ENCODE results near the gene C1QTNF12. TPM values are rescaled to one million over a fixed set of nuclear protein-coding genes. Genes with fewer than 3 reads are reported as not detected.

The C1QTNF12 gene
- total and polyA plus RNA-seq, 4 donors, result 1.2 to 3.0 (median 2.0) TPM

DNA sequence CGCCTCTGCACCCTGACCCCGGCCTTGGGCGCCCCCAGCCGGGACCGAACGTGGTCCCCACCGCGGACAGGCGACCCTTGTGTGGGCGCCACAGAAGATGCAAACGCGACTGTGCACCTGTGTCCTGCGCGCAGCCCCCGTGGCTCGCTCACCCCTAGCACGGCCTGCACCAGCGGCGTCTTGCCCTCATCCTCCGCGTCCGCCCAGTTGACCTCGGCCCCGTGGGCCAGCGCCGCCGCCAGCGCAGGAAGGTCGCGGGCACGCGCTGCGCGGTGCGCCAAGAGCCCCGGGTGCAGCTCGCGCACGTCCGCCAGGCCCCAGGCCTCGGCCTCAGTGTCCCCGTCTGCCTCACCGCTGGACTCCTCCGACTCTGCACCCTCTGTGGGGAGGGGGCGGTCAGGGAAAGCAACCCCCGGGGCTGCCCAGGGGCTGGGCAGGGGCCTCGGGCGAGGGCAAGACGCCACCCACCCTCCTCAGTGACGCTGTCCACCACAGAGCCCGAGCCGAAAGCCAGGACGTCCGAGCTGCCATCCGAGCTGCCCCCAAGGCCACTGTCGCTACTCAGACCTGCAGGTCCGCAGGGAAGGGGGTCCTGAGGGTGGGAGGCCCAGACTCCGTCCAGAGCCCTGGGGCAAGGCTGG lies 47.8 kb upstream of the C1QTNF12 start:
- no peak overlapping the region for H3K27ac ChIP-seq (ENCODE audit: low read depth in 1 of 2, low read length in 1 of 2)
- WGBS, 2 donors, result 89 to 95% methylated on average over 57 to 58 of the region's 58 CpGs
- H3K4me1 ChIP-seq (ENCODE audit: control insufficient read depth in 5 of 5, insufficient read depth in 5 of 5, low read length in 5 of 5), result peaks cover 0 to 5% (median 0%) of the 10 kb centered on the region in 5 donors
- no peak overlapping the region for H3K4me3 ChIP-seq
- H3K9me3 ChIP-seq (ENCODE audit: control insufficient read depth in 4 of 4, insufficient read depth in 3 of 4, low read length in 3 of 4), result no peaks in the 10 kb centered on the region
- no peak for TF ChIP-seq CTCF (IDR thresholded peaks at IDR 0.05; ENCODE audit: control extremely low read depth, extremely low read depth)
- H3K9ac ChIP-seq (ENCODE audit: insufficient read depth in 1 of 2, low read length in 2 of 2), result no peak overlapping the region
- H3K27me3 ChIP-seq (ENCODE audit: control insufficient read depth in 3 of 3, insufficient read depth in 3 of 3, low read length in 2 of 3), result no peaks in the 10 kb centered on the region
- DNase-seq, result no peak
- no peak for ATAC-seq (ENCODE audit: insufficient read depth, low FRiP score)
- H3K36me3 ChIP-seq (ENCODE audit: control insufficient read depth in 4 of 4, insufficient read depth in 4 of 4, low read length in 4 of 4), result peaks cover 0 to 23% (median 4%) of the 10 kb centered on the region in 4 donors

DNA sequence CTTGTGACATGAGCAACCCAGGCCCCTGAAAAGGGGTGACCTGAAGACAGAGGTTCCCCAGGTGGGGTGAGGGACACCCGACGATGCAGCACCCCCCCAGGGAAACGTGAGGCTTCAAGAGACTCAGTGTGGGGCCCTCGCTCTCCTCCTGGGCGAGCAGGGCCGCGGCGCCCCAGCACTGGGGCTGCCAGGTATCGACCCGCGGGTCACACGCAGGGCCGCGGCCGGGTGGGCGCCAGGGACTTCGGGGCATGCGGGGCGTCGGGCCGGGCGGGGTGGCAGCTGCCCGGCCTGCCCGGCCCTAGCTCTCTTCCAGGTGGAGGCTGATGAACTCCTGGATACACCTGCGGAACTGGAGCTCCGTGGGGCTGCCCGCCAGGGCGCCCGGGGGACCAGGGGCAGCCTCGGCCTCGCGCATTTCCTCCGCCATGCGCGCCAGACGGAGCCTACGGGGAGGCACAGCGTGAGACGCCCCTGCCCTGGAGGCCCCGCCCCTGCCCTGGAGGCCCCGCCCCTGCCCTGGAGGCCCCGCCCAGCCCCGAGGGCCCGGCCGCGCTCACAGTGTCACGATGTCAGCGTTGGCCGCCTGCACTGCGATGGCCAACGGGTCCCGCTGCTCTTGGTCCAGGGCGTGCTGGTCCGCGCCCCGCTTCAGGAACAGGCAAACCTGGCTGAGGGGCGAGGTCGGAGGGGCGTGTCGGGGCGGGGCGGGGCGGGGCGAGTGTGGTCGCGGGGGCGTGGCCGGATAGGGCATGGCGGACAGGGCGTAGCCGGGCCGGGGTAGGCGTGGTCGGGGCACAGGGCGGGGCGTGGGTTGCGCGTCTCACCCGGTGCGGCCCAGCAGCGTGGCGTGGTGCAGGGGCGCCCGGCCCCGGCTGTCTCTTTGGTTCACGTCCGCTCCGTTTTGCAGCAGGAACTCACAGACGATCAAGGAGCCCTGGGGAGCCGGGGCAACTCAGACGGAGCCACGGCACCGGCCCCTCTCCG lies 47.0 kb upstream of the C1QTNF12 start:
- ATAC-seq (ENCODE audit: insufficient read depth, low FRiP score) (no peak), DNase-seq (peak in 1 of 3 donors; percentile 45)
- peaks cover 0 to 23% (median 4%) of the 10 kb centered on the region in 4 donors for H3K36me3 ChIP-seq (ENCODE audit: control insufficient read depth in 4 of 4, insufficient read depth in 4 of 4, low read length in 4 of 4)
- H3K9me3 ChIP-seq (ENCODE audit: control insufficient read depth in 4 of 4, insufficient read depth in 3 of 4, low read length in 3 of 4), result no peaks in the 10 kb centered on the region
- no peak for TF ChIP-seq CTCF (IDR thresholded peaks at IDR 0.05; ENCODE audit: control extremely low read depth, extremely low read depth)
- H3K4me1 ChIP-seq (ENCODE audit: control insufficient read depth in 5 of 5, insufficient read depth in 5 of 5, low read length in 5 of 5), result peaks cover 0 to 2% (median 0%) of the 10 kb centered on the region in 5 donors
- H3K9ac ChIP-seq (ENCODE audit: insufficient read depth in 1 of 2, low read length in 2 of 2), result no peak overlapping the region
- WGBS, 2 donors, result 84 to 91% methylated on average over 85 to 94 of the region's 94 CpGs
- no peak overlapping the region for H3K27ac ChIP-seq (ENCODE audit: low read depth in 1 of 2, low read length in 1 of 2)
- H3K4me3 ChIP-seq, result no peak overlapping the region
- H3K27me3 ChIP-seq (ENCODE audit: control insufficient read depth in 3 of 3, insufficient read depth in 3 of 3, low read length in 2 of 3), result no peaks in the 10 kb centered on the region

- Histone ChIP-seq H3K36me3 (ENCODE audit: control insufficient read depth in 4 of 4, insufficient read depth in 4 of 4, low read length in 4 of 4) (peaks cover 0 to 22% (median 4%) of the 10 kb centered on the region in 4 donors), H3K4me1 (ENCODE audit: control insufficient read depth in 5 of 5, insufficient read depth in 5 of 5, low read length in 5 of 5) (peaks cover 0 to 2% (median 0%) of the 10 kb centered on the region in 5 donors), H3K9me3 (ENCODE audit: control insufficient read depth in 4 of 4, insufficient read depth in 3 of 4, low read length in 3 of 4) (no peaks in the 10 kb centered on the region), H3K9ac (ENCODE audit: insufficient read depth in 1 of 2, low read length in 2 of 2) (no peak overlapping the region), H3K4me3 (no peak overlapping the region), H3K27me3 (ENCODE audit: control insufficient read depth in 3 of 3, insufficient read depth in 3 of 3, low read length in 2 of 3) (no peaks in the 10 kb centered on the region), H3K27ac (ENCODE audit: low read depth in 1 of 2, low read length in 1 of 2) (no peak overlapping the region)
- DNase-seq (no peak), ATAC-seq (ENCODE audit: insufficient read depth, low FRiP score) (no peak)
- 94 to 98% methylated on average over 18 of the region's 18 CpGs for WGBS, 2 donors
- TF ChIP-seq CTCF (IDR thresholded peaks at IDR 0.05; ENCODE audit: control extremely low read depth, extremely low read depth), result no peak
These were observed 46.3 kb upstream of the C1QTNF12 start for GRCh38 chr1:1292851-1293250.

All from lung (tissue), 12 donors.